ENCODE results near the gene FBXO3.

FBXO3 gene

GRCh38 chr11:33770236-33770635 is 4.1 kb downstream of the FBXO3 start:
- Histone ChIP-seq H2AFZ (ENCODE audit: low read depth) (no peak overlapping the region), H4K20me1 (ENCODE audit: insufficient read depth) (no peaks in the 10 kb centered on the region), H3K9ac (no peak overlapping the region), H3K4me1 (ENCODE audit: low read depth, poor library complexity, severe bottlenecking) (peaks cover 26% of the 10 kb centered on the region), H3K79me2 (ENCODE audit: insufficient read depth, low read depth) (peaks cover 24% of the 10 kb centered on the region; the same call in 1 of the 2 replicates), H3K4me3 (IDR thresholded peaks at IDR 0.05; ENCODE audit: insufficient read depth, low read depth, low read length) (no peak overlapping the region), H3K27me3 (ENCODE audit: insufficient read depth, low read depth) (no peaks in the 10 kb centered on the region), H3K4me2 (no peak overlapping the region), H3K27ac (no peak overlapping the region), H3K36me3 (ENCODE audit: insufficient read depth) (no peaks in the 10 kb centered on the region; the same call in 1 of the 2 replicates)
- no peak for TF ChIP-seq CTCF (conservative IDR thresholded peaks at IDR 0.05; ENCODE audit: low read depth, low read length)

- no peaks in the 10 kb centered on the region for H3K27me3 ChIP-seq (ENCODE audit: insufficient read depth, low read depth)
- peaks cover 23% of the 10 kb centered on the region for H3K4me1 ChIP-seq (ENCODE audit: low read depth, poor library complexity, severe bottlenecking)
- H3K79me2 ChIP-seq (ENCODE audit: insufficient read depth, low read depth): peaks cover 24% of the 10 kb centered on the region; the same call in 1 of the 2 replicates
- no peak overlapping the region for H3K4me3 ChIP-seq (IDR thresholded peaks at IDR 0.05; ENCODE audit: insufficient read depth, low read depth, low read length)
- H3K27ac ChIP-seq: no peak overlapping the region
- TF ChIP-seq CTCF (conservative IDR thresholded peaks at IDR 0.05; ENCODE audit: low read depth, low read length): no peak
- no peaks in the 10 kb centered on the region; the same call in 1 of the 2 replicates for H3K36me3 ChIP-seq (ENCODE audit: insufficient read depth)
- no peak overlapping the region for H3K4me2 ChIP-seq
- no peaks in the 10 kb centered on the region for H4K20me1 ChIP-seq (ENCODE audit: insufficient read depth)
- H3K9ac ChIP-seq: no peak overlapping the region
- no peak overlapping the region for H2AFZ ChIP-seq (ENCODE audit: low read depth)
Measured at GRCh38 chr11:33769542-33769941, 4.8 kb downstream of the FBXO3 start.

- Histone ChIP-seq H3K9ac (no peak overlapping the region), H3K79me2 (ENCODE audit: insufficient read depth, low read depth) (peaks cover 13% of the 10 kb centered on the region; the same call in 1 of the 2 replicates), H3K27me3 (ENCODE audit: insufficient read depth, low read depth) (no peaks in the 10 kb centered on the region), H4K20me1 (ENCODE audit: insufficient read depth) (no peaks in the 10 kb centered on the region), H3K4me2 (no peak overlapping the region), H3K4me1 (ENCODE audit: low read depth, poor library complexity, severe bottlenecking) (peaks cover 17% of the 10 kb centered on the region), H2AFZ (ENCODE audit: low read depth) (no peak overlapping the region), H3K27ac (no peak overlapping the region), H3K36me3 (ENCODE audit: insufficient read depth) (no peaks in the 10 kb centered on the region; the same call in 1 of the 2 replicates), H3K4me3 (IDR thresholded peaks at IDR 0.05; ENCODE audit: insufficient read depth, low read depth, low read length) (no peak overlapping the region)
- no peak for TF ChIP-seq CTCF (conservative IDR thresholded peaks at IDR 0.05; ENCODE audit: low read depth, low read length)
Measured at GRCh38 chr11:33767624-33768023, 6.7 kb downstream of the FBXO3 start.

- Histone ChIP-seq H3K27me3 (ENCODE audit: insufficient read depth, low read depth) (no peaks in the 10 kb centered on the region), H3K79me2 (ENCODE audit: insufficient read depth, low read depth) (peaks cover 3% of the 10 kb centered on the region; the same call in 1 of the 2 replicates), H3K36me3 (ENCODE audit: insufficient read depth) (no peaks in the 10 kb centered on the region; the same call in 1 of the 2 replicates), H3K4me2 (no peak overlapping the region), H3K9ac (no peak overlapping the region), H3K4me3 (IDR thresholded peaks at IDR 0.05; ENCODE audit: insufficient read depth, low read depth, low read length) (no peak overlapping the region), H3K27ac (no peak overlapping the region), H2AFZ (ENCODE audit: low read depth) (no peak overlapping the region), H3K4me1 (ENCODE audit: low read depth, poor library complexity, severe bottlenecking) (peaks cover 20% of the 10 kb centered on the region), H4K20me1 (ENCODE audit: insufficient read depth) (no peaks in the 10 kb centered on the region)
- no peak for TF ChIP-seq CTCF (conservative IDR thresholded peaks at IDR 0.05; ENCODE audit: low read depth, low read length)
Measured at GRCh38 chr11:33766085-33766484, 8.2 kb downstream of the FBXO3 start.
